HepG2 (cell line): ENCODE data around the gene IQCN. TPM values are rescaled to one million over a fixed set of nuclear protein-coding genes. Genes with fewer than 3 reads are reported as not detected.

ENCODE experiments used
- ETV5 ChIP-seq: IDR thresholded peaks from 2 replicates; pipeline ENCODE4 v1.6.1; 2018; ENCODE audit warnings: missing biosample characterization, missing genetic modification reagents, inconsistent platforms, borderline replicate concordance
- FOXM1 ChIP-seq: sonication (generic); formaldehyde crosslinking; IDR thresholded peaks from 2 replicates; pipeline ENCODE4 v1.5.0; 2020; ENCODE audit warnings: missing genetic modification reagents
- FOXO1 ChIP-seq: sonication (generic); formaldehyde crosslinking; IDR thresholded peaks from 2 replicates; pipeline ENCODE4 v1.4.0; 2020; ENCODE audit warnings: missing genetic modification reagents
- IKZF1 ChIP-seq: fragments of 450-650 bp; IDR thresholded peaks from 2 replicates; pipeline ENCODE4 v1.7.1; 2016
- MAFG ChIP-seq: sonication (generic); formaldehyde crosslinking; IDR thresholded peaks from 2 replicates; pipeline ENCODE4 v1.5.1; 2020; ENCODE audit warnings: mild to moderate bottlenecking, missing genetic modification reagents
- NCOA2 ChIP-seq: sonication (generic); formaldehyde crosslinking; IDR thresholded peaks from 2 replicates; pipeline ENCODE4 v1.8.0; 2022; ENCODE audit warnings: inconsistent platforms
- PCBP2 ChIP-seq: fragments of 200-400 bp; formaldehyde crosslinking; optimal IDR thresholded peaks from 2 replicates; pipeline ENCODE3; 2018; ENCODE audit warnings: low read length, low read depth; ENCODE audit not compliant: poor library complexity, severe bottlenecking
- RORA ChIP-seq: sonication (generic); formaldehyde crosslinking; IDR thresholded peaks from 2 replicates; pipeline ENCODE4 v1.5.0; 2020; ENCODE audit warnings: mild to moderate bottlenecking, missing genetic modification reagents, moderate library complexity
- SRF ChIP-seq: IDR thresholded peaks from 2 replicates; pipeline ENCODE4 v1.6.1; 2011; ENCODE audit warnings: mild to moderate bottlenecking, low read depth, low read length, moderate library complexity
- THAP11 ChIP-seq: IDR thresholded peaks from 2 replicates; pipeline ENCODE4 v1.6.1; 2016; ENCODE audit warnings: missing biosample characterization, missing genetic modification reagents
- ZFP62 ChIP-seq: sonication (generic); formaldehyde crosslinking; IDR thresholded peaks from 2 replicates; pipeline ENCODE4 v1.4.0; 2020; ENCODE audit warnings: missing genetic modification reagents
- ZNF264 ChIP-seq: sonication (generic); formaldehyde crosslinking; IDR thresholded peaks from 2 replicates; pipeline ENCODE4 v1.4.0; 2020; ENCODE audit warnings: missing genetic modification reagents
- ZNF3 ChIP-seq: IDR thresholded peaks from 2 replicates; pipeline ENCODE4 v1.7.0; 2017; ENCODE audit warnings: inconsistent platforms
- polyA plus RNA-seq, 8 experiments: library from polyadenylated mRNA; depleted of rRNA in 3 of 8; stranded (reverse) in 7 of 8; unstranded in 1 of 8; fragments of >200 nt; fragmentation: Illumina TruSeq in 4 of 8; extraction: Trizol in 4 of 8; gene quantifications; 2 replicates each; pipeline versions ENCODE4 v1.2.1 to v1.2.3, GENCODE V29; 2011 to 2016; ENCODE audit warnings: low read depth in 4 of 8, missing spikeins in 1 of 8, mixed read lengths in 1 of 8; ENCODE audit not compliant: insufficient read depth in 1 of 8
- total RNA-seq, 5 experiments: library from RNA; depleted of rRNA; stranded (reverse); fragments of >200 nt; fragmentation: Illumina TruSeq; extraction: Trizol; gene quantifications; 2 replicates each; pipeline ENCODE4 v1.2.3, GENCODE V29; 2016; ENCODE audit warnings: low read depth in 1 of 5
- TF ChIP-seq, protein P1 (sequence below): sonication (generic); formaldehyde crosslinking; IDR thresholded peaks from 2 replicates; pipeline ENCODE4 v1.4.0; 2020; ENCODE audit warnings: missing genetic modification reagents
- TF ChIP-seq, protein P2 (sequence below): IDR thresholded peaks from 2 replicates; pipeline ENCODE4 v1.6.1; 2016; ENCODE audit warnings: control low read depth
- TF ChIP-seq, protein P3 (sequence below): sonication (generic); formaldehyde crosslinking; IDR thresholded peaks from 2 replicates; pipeline ENCODE4 v1.5.1; 2020; ENCODE audit warnings: missing genetic modification reagents, mild to moderate bottlenecking, borderline replicate concordance
- TF ChIP-seq, protein P4 (sequence below): sonication (generic); formaldehyde crosslinking; IDR thresholded peaks from 2 replicates; pipeline ENCODE4 v1.5.0; 2020; ENCODE audit warnings: mild to moderate bottlenecking, missing genetic modification reagents
- TF ChIP-seq, protein P5 (sequence below): sonication (generic); formaldehyde crosslinking; conservative IDR thresholded peaks from 2 replicates; pipeline ENCODE4 v1.8.0; 2022; ENCODE audit warnings: missing genetic modification reagents
- TF ChIP-seq, protein P6 (sequence below): sonication (generic); formaldehyde crosslinking; IDR thresholded peaks from 2 replicates; pipeline ENCODE4 v1.4.0; 2020; ENCODE audit warnings: missing genetic modification reagents

Gene IQCN
- total and polyA plus RNA-seq, 2 of the 13 experiments (the other 11 are each of a cell fraction or from before 2014, with no cell fraction given), result 0.04 to 0.18 TPM

DNA sequence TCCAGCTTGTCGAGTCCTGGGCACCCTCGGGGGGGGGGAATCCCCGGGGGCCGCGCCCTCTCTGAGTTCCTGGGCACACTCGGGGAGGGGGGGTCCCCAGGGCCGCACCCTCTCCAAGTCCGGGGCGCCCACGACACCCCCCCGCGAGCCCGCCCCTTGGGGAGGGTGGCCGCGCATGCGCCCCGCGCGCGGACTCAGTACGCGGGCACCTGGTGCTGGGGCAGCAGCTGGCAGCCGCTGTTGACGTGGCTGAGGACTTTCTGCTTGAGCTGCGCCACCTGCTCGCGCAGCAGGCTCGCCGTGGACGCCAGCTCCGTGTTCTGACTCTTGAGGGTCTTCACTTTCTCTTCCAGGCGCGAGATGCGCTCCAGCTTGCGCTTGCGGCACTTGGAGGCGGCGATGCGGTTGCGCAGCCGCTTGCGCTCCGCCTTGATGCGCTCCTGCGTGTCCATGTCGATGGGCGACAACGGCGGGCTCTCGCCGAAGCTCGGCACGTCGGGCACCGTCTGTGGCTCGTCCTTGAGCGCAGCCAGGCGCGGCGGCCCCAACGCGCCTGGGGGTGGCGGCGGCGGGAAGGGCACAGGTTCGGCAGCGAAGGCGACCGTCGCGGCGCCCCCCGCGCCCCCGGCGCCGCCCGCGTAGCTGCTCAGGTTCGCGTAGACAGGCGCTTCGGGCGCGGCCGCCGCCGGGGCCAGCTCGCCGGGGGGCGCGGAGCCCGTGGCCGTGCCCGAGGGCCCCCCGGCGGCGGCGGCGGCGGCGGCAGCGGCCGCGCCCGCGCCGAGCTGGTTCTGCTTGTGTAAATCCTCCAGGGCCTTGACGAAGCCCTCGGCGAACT lies 6.2 kb upstream of the IQCN start (continued):
- TF ChIP-seq, protein P1, sequence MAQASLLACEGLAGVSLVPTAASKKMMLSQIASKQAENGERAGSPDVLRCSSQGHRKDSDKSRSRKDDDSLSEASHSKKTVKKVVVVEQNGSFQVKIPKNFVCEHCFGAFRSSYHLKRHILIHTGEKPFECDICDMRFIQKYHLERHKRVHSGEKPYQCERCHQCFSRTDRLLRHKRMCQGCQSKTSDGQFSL (CRISPR knock-in tag), result peak; percentile 66; the same call in 1 of the 2 replicates
- 0 out of 2 replicates have a peak, but pooled peaks have one; percentile 33 for TF ChIP-seq THAP11 (CRISPR knock-in tag)
- peak; percentile 38 for TF ChIP-seq ETV5
- no peak for TF ChIP-seq ZNF3 (CRISPR knock-in tag)
- TF ChIP-seq, protein P2, sequence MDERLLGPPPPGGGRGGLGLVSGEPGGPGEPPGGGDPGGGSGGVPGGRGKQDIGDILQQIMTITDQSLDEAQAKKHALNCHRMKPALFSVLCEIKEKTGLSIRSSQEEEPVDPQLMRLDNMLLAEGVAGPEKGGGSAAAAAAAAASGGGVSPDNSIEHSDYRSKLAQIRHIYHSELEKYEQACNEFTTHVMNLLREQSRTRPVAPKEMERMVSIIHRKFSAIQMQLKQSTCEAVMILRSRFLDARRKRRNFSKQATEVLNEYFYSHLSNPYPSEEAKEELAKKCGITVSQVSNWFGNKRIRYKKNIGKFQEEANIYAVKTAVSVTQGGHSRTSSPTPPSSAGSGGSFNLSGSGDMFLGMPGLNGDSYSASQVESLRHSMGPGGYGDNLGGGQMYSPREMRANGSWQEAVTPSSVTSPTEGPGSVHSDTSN, result no peak
- no peak for TF ChIP-seq IKZF1
- TF ChIP-seq, protein P3, sequence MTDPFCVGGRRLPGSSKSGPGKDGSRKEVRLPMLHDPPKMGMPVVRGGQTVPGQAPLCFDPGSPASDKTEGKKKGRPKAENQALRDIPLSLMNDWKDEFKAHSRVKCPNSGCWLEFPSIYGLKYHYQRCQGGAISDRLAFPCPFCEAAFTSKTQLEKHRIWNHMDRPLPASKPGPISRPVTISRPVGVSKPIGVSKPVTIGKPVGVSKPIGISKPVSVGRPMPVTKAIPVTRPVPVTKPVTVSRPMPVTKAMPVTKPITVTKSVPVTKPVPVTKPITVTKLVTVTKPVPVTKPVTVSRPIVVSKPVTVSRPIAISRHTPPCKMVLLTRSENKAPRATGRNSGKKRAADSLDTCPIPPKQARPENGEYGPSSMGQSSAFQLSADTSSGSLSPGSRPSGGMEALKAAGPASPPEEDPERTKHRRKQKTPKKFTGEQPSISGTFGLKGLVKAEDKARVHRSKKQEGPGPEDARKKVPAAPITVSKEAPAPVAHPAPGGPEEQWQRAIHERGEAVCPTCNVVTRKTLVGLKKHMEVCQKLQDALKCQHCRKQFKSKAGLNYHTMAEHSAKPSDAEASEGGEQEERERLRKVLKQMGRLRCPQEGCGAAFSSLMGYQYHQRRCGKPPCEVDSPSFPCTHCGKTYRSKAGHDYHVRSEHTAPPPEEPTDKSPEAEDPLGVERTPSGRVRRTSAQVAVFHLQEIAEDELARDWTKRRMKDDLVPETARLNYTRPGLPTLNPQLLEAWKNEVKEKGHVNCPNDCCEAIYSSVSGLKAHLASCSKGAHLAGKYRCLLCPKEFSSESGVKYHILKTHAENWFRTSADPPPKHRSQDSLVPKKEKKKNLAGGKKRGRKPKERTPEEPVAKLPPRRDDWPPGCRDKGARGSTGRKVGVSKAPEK (CRISPR knock-in tag), result no peak
- no peak for TF ChIP-seq ZNF264 (CRISPR knock-in tag)
- TF ChIP-seq SRF, result no peak
- 0 out of 2 replicates have a peak, but pooled peaks have one; percentile 24 for TF ChIP-seq FOXO1 (CRISPR knock-in tag)
- no peak for TF ChIP-seq PCBP2
- TF ChIP-seq, protein P4, sequence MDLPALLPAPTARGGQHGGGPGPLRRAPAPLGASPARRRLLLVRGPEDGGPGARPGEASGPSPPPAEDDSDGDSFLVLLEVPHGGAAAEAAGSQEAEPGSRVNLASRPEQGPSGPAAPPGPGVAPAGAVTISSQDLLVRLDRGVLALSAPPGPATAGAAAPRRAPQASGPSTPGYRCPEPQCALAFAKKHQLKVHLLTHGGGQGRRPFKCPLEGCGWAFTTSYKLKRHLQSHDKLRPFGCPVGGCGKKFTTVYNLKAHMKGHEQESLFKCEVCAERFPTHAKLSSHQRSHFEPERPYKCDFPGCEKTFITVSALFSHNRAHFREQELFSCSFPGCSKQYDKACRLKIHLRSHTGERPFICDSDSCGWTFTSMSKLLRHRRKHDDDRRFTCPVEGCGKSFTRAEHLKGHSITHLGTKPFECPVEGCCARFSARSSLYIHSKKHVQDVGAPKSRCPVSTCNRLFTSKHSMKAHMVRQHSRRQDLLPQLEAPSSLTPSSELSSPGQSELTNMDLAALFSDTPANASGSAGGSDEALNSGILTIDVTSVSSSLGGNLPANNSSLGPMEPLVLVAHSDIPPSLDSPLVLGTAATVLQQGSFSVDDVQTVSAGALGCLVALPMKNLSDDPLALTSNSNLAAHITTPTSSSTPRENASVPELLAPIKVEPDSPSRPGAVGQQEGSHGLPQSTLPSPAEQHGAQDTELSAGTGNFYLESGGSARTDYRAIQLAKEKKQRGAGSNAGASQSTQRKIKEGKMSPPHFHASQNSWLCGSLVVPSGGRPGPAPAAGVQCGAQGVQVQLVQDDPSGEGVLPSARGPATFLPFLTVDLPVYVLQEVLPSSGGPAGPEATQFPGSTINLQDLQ, result no peak
- no peak for TF ChIP-seq FOXM1 (CRISPR knock-in tag)
- TF ChIP-seq, protein P5, sequence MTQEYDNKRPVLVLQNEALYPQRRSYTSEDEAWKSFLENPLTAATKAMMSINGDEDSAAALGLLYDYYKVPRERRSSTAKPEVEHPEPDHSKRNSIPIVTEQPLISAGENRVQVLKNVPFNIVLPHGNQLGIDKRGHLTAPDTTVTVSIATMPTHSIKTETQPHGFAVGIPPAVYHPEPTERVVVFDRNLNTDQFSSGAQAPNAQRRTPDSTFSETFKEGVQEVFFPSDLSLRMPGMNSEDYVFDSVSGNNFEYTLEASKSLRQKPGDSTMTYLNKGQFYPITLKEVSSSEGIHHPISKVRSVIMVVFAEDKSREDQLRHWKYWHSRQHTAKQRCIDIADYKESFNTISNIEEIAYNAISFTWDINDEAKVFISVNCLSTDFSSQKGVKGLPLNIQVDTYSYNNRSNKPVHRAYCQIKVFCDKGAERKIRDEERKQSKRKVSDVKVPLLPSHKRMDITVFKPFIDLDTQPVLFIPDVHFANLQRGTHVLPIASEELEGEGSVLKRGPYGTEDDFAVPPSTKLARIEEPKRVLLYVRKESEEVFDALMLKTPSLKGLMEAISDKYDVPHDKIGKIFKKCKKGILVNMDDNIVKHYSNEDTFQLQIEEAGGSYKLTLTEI (CRISPR knock-in tag), result no peak
- no peak for TF ChIP-seq ZFP62
- no peak for TF ChIP-seq RORA (CRISPR knock-in tag)
- no peak; the same call in 1 of the 2 replicates for TF ChIP-seq NCOA2 (CRISPR knock-in tag)
- TF ChIP-seq, protein P6, sequence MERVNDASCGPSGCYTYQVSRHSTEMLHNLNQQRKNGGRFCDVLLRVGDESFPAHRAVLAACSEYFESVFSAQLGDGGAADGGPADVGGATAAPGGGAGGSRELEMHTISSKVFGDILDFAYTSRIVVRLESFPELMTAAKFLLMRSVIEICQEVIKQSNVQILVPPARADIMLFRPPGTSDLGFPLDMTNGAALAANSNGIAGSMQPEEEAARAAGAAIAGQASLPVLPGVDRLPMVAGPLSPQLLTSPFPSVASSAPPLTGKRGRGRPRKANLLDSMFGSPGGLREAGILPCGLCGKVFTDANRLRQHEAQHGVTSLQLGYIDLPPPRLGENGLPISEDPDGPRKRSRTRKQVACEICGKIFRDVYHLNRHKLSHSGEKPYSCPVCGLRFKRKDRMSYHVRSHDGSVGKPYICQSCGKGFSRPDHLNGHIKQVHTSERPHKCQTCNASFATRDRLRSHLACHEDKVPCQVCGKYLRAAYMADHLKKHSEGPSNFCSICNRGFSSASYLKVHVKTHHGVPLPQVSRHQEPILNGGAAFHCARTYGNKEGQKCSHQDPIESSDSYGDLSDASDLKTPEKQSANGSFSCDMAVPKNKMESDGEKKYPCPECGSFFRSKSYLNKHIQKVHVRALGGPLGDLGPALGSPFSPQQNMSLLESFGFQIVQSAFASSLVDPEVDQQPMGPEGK (CRISPR knock-in tag), result peak; percentile 98
- TF ChIP-seq MAFG, result no peak
